Measurements from ENCODE around the gene ZNF33A.
"Not testable (repeated sequence)": the region's sequence is repeated elsewhere in the genome, so short reads cannot be mapped to it uniquely, and the experiment has no call there.

The ZNF33A gene

GRCh38 chr10:38047666-38048065, 37.2 kb downstream of the ZNF33A start:
- no peak for FAIRE-seq

DNA sequence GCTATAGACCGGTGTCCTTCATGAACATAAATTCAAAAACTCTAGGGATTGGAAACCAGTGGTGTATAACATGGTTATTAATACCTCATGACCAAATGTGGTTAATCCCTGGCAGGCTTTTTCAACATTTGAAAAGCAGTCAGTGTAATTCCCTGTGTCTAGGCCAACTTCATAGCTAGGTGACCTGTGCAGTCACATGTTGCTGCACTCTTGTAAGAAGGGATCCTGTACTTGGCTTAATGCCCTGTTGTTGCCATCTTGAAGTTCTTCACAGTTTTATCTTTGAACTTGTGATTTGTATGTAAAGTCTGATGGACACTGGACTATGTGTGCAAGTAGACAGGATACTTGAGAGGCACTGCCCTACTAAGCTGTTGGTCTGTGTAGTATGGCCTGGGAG, 39.7 kb downstream of the ZNF33A start:
- FAIRE-seq = no peak

DNA sequence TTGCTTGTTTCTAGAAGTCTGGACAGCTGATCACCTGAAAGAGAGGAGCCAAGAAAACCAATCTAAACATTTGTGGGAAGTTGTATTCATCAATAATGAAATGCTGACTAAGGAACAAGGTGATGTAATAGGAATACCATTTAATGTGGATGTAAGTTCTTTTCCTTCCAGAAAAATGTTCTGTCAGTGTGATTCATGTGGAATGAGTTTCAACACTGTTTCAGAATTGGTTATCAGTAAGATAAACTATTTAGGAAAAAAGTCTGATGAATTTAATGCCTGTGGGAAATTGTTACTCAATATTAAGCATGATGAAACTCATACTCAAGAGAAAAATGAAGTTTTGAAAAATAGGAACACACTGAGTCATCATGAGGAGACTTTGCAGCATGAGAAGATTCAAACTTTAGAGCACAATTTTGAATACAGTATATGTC, 43.9 kb downstream of the ZNF33A start:
- no peak for FAIRE-seq

- FAIRE-seq = not testable (repeated sequence)
Observed at GRCh38 chr10:38055274-38055894, 44.9 kb downstream of the ZNF33A start.

- FAIRE-seq = not testable (repeated sequence)
Observed at GRCh38 chr10:38069663-38070062, 59.2 kb downstream of the ZNF33A start.

GRCh38 chr10:38070501-38070900, 60.0 kb downstream of the ZNF33A start:
- no peak for FAIRE-seq

GRCh38 chr10:38072552-38072951, 62.1 kb downstream of the ZNF33A start:
- FAIRE-seq = no peak

- no peak for FAIRE-seq
Observed at GRCh38 chr10:38076687-38077086, 66.2 kb downstream of the ZNF33A start.

DNA sequence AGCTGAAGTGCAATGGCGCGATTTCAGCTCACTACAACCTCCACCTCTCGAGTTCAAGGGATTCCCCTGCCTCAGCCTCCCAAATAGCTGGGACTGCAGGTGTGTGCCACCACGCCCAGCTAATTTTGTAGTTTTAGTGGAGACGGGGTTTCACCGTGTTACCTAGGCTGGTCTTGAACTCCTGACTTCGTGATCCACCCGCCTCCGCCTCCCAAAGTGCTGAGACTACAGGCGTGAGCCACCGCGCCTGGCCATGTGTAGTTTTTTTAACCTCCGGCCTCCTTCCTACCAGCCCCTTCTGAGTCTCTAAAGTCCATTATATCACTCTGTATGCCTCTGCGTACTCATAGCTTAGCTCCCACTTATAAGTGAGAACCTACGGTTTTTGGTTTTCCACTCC, 82.8 kb downstream of the ZNF33A start:
- not testable (repeated sequence) for FAIRE-seq

DNA sequence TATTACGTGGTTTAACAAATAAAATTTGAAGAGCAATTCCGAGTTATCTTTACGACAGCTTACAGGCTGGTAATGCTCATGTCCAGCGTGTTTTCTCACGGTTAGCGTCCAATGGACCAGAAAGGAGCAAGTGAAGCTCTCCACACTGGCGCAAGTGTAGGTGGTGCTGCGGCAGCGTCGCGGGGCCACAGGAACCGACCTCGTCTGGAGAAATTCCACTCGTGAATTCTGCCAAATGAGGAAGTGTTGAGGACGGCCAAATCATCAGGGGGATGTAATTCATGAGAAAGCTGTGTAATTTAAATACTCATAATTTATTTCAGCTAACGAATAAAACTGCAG, 83.3 kb downstream of the ZNF33A start:
- FAIRE-seq = no peak

DNA sequence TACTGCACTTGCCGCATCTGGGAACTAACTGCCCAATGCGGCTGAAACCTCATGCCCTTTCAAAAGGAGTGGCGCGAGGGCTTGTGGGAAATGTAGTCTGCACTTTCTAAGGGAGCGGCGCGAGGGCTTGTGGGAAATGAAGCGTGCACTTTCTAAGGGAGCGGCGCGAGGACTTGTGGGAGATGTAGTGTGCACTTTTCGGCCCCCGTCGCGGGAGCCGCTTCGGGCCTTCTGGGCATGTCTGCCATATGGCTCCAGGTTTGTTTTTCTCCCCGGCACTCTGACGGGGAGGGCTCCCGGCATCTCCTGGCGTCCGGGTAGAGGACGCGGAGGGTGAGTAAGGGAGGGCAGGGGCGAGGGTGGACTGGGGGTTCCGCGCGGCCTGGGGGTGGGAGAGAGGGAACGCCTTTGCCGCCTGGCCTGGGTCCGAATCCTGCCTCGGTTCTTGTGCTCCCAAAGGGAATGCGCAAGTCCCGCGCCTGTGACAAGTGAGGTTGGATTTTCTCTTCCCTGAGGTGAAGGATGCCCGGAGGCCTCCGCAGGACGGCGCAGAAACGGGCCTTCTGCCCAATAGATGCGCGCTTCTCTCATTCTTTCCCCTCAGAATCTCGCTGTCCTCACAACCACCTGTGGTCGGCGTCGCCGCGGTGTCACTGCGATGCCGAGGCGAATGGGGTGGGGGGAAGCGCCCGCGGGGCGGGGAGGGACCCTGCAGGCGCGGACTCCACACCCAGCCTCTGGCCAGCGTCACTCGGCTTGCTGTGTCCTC, 83.9 kb downstream of the ZNF33A start, which contains the start of gene ZNF37A:
TSS of gene ZNF37A (plus strand) at position 180 of the 769 bp plus-strand sequence. CDS start 2,281 bp downstream, outside the sequence.
- no peak for FAIRE-seq

DNA sequence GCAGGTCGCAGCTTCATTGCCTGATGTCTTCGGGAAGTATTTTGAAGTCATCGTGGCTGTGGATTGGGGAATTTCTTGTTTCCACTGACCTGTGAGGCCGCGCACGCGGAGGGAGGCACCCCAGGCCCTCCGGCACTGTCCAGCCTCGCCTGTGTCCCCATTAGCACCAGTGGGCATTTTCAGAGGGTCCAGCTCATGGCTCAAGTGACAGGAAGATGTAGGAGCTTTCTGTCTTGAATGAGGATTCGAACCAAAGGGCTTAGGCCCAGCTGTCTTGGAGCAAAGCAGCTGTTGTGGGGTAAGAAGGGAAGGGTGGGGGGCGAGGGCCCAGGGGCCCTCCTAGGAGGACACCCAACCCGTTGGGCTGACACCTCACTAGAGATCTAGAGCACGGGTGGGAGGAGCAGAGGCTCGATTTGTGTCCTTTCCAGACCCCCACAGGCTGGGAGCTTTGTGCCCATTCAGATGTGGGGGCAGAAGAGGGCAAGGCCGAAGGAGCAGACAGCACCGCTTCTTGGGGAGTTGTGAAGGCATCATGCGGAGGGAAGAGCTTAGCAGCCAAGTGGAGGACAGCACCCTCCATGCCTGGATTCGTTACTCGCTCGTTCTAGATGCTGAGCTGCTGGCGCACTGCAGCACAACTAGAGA, 84.6 kb downstream of the ZNF33A start:
- no peak for FAIRE-seq

- no peak for FAIRE-seq
Observed at GRCh38 chr10:38102880-38103279, 92.4 kb downstream of the ZNF33A start.

DNA sequence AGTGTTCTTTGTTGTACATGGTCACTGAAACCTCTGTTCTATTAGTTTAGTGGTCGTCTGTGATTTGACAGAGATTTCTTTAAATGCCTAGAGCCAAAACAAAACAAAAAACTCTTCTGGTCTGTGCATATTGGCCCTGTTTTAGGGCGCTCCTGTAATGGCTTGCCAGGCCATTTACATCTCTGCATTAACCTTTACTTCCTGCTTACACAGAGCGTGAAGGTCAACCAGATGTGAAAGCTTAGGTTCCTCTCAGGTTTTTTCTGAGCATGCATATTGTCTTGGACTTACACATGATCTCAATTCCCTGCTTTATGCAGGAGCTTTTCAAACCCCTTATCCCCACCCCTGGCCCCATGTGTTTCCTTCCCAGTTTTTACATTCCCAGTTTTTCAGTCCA, 93.3 kb downstream of the ZNF33A start:
- FAIRE-seq = no peak

- FAIRE-seq = no peak
Observed at GRCh38 chr10:38112159-38112558, 101.7 kb downstream of the ZNF33A start.
